ENCODE results near the gene CKLF. TPM values are rescaled to one million over a fixed set of nuclear protein-coding genes. Genes with fewer than 3 reads are reported as not detected.

Gene CKLF
- total RNA-seq, 2 donors from 2014 or later: 22.5 to 40.7 TPM

DNA sequence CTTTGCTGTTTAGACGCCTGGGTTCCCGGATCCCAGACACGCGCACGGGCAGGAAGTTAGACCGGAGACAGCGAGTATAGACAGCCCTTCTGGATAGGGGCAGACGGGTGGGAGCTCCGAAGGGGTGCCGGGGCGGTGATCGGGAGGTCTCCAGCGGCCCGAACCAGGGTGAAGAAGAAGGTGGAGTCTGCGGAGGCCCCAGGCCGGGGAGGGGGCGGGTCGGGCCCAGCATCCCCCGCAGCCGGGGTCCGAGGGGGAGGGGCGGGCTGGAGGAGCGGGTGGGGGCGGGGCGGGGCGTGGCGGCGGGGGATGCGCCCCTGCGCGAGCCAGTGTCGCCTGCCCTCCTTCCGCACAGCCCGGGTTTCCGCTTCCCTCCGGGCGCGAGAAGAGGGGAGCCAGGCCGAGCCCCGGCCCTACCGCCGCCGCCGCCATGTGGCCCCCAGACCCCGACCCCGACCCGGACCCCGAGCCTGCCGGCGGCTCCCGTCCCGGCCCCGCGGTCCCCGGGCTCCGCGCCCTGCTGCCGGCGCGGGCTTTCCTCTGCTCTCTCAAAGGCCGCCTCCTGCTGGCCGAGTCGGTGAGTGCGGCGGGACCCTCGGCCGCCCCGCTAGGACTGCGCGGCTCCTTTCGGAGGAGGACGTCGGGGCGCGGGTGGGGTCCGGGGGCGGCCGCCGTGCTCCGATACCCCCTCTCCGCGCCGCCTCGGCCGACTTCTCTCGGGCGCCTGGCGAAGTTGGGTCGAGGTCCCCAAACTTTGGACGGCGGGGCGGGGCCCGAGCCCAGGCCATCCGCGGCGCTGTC, 52.2 kb downstream of the CKLF start, which contains the start of gene CMTM3:
Gene CMTM3, plus strand, starts transcription at position 329 of the 801 bp plus-strand sequence. Its CDS starts 102 bp downstream, at position 431.
- no peaks in the 10 kb centered on the region for H3K9me3 Mint-ChIP-seq
- Histone ChIP-seq H3K36me3 (ENCODE audit: control insufficient read depth, insufficient read depth, low read length) (peaks cover 25% of the 10 kb centered on the region), H3K4me3 (ENCODE audit: low read length) (peak within 1 kb of the TSS; percentile 87), H3K9me3 (ENCODE audit: control insufficient read depth, low read length) (no peaks in the 10 kb centered on the region), H3K9ac (ENCODE audit: extremely low read depth, low read length, poor library complexity, severe bottlenecking) (peak within 1 kb of the TSS; percentile 63), H3K4me1 (ENCODE audit: control insufficient read depth, insufficient read depth, low read length) (peaks cover 12% of the 10 kb centered on the region), H3K27me3 (ENCODE audit: control insufficient read depth, insufficient read depth, low read length, poor library complexity, severe bottlenecking) (no peaks in the 10 kb centered on the region), H3K27ac (ENCODE audit: low read depth, low read length) (peak within 1 kb of the TSS; percentile 86)
- 0% methylated on average over 82 of the region's 96 CpGs; no CpG with 5 or more reads in 1 of the 2 experiments for WGBS, 2 experiments (ENCODE audit: insufficient coverage in 1 of 2, insufficient read length in 1 of 2)
- H3K4me1 Mint-ChIP-seq: peaks cover 18% of the 10 kb centered on the region
- peak within 1 kb of the TSS; percentile 89 for H3K27ac Mint-ChIP-seq
- TF ChIP-seq, protein P1, sequence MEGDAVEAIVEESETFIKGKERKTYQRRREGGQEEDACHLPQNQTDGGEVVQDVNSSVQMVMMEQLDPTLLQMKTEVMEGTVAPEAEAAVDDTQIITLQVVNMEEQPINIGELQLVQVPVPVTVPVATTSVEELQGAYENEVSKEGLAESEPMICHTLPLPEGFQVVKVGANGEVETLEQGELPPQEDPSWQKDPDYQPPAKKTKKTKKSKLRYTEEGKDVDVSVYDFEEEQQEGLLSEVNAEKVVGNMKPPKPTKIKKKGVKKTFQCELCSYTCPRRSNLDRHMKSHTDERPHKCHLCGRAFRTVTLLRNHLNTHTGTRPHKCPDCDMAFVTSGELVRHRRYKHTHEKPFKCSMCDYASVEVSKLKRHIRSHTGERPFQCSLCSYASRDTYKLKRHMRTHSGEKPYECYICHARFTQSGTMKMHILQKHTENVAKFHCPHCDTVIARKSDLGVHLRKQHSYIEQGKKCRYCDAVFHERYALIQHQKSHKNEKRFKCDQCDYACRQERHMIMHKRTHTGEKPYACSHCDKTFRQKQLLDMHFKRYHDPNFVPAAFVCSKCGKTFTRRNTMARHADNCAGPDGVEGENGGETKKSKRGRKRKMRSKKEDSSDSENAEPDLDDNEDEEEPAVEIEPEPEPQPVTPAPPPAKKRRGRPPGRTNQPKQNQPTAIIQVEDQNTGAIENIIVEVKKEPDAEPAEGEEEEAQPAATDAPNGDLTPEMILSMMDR (conservative IDR thresholded peaks at IDR 0.05): peak; percentile 93
- H3K4me3 Mint-ChIP-seq: peak within 1 kb of the TSS; percentile 72
- DNase-seq: peak; percentile 93
- peaks cover 8% of the 10 kb centered on the region for H3K27me3 Mint-ChIP-seq (ENCODE audit: insufficient read depth)
- peaks cover 1% of the 10 kb centered on the region for H3K36me3 Mint-ChIP-seq (ENCODE audit: low read depth)

- H3K36me3 ChIP-seq (ENCODE audit: control insufficient read depth, insufficient read depth, low read length): peaks cover 33% of the 10 kb centered on the region
- H3K27ac ChIP-seq (ENCODE audit: low read depth, low read length): peak overlapping the region; percentile 38
- H3K4me3 ChIP-seq (ENCODE audit: low read length): peak overlapping the region; percentile 87
- no peaks in the 10 kb centered on the region for H3K27me3 ChIP-seq (ENCODE audit: control insufficient read depth, insufficient read depth, low read length, poor library complexity, severe bottlenecking)
- Mint-ChIP-seq H3K4me1 (peaks cover 26% of the 10 kb centered on the region), H3K36me3 (ENCODE audit: low read depth) (peaks cover 9% of the 10 kb centered on the region), H3K27ac (no peak overlapping the region), H3K4me3 (peak overlapping the region; percentile 72), H3K27me3 (ENCODE audit: insufficient read depth) (peaks cover 7% of the 10 kb centered on the region), H3K9me3 (no peaks in the 10 kb centered on the region)
- peak; percentile 83 for DNase-seq
- peak overlapping the region; percentile 63 for H3K9ac ChIP-seq (ENCODE audit: extremely low read depth, low read length, poor library complexity, severe bottlenecking)
- WGBS, 2 experiments (ENCODE audit: insufficient coverage in 1 of 2, insufficient read length in 1 of 2): 4 to 20% methylated on average over 1 to 61 of the region's 61 CpGs
- H3K4me1 ChIP-seq (ENCODE audit: control insufficient read depth, insufficient read depth, low read length): peaks cover 12% of the 10 kb centered on the region
- TF ChIP-seq, protein P1 (conservative IDR thresholded peaks at IDR 0.05): no peak
- H3K9me3 ChIP-seq (ENCODE audit: control insufficient read depth, low read length): no peaks in the 10 kb centered on the region
Measured at GRCh38 chr16:66605177-66605978, 53.0 kb downstream of the CKLF start.

- Histone ChIP-seq H3K4me1 (ENCODE audit: control insufficient read depth, insufficient read depth, low read length) (peaks cover 12% of the 10 kb centered on the region), H3K36me3 (ENCODE audit: control insufficient read depth, insufficient read depth, low read length) (peaks cover 41% of the 10 kb centered on the region), H3K4me3 (ENCODE audit: low read length) (peak overlapping the region; percentile 87), H3K9ac (ENCODE audit: extremely low read depth, low read length, poor library complexity, severe bottlenecking) (peak overlapping the region; percentile 63), H3K27ac (ENCODE audit: low read depth, low read length) (no peak overlapping the region), H3K9me3 (ENCODE audit: control insufficient read depth, low read length) (no peaks in the 10 kb centered on the region), H3K27me3 (ENCODE audit: control insufficient read depth, insufficient read depth, low read length, poor library complexity, severe bottlenecking) (no peaks in the 10 kb centered on the region)
- no peak for DNase-seq
- Mint-ChIP-seq H3K36me3 (ENCODE audit: low read depth) (peaks cover 17% of the 10 kb centered on the region), H3K27me3 (ENCODE audit: insufficient read depth) (peaks cover 7% of the 10 kb centered on the region), H3K4me1 (peaks cover 27% of the 10 kb centered on the region), H3K27ac (no peak overlapping the region), H3K4me3 (peak overlapping the region; percentile 72), H3K9me3 (no peaks in the 10 kb centered on the region)
- WGBS, 2 experiments (ENCODE audit: insufficient coverage in 1 of 2, insufficient read length in 1 of 2): 70 to 80% methylated on average over 5 to 9 of the region's 10 CpGs
- TF ChIP-seq, protein P1 (conservative IDR thresholded peaks at IDR 0.05): no peak
Measured at GRCh38 chr16:66605979-66606751, 53.8 kb downstream of the CKLF start.

Data from endodermal cell (in vitro differentiated cells).